Hepatocyte (in vitro differentiated cells): Measurements from ENCODE around the gene HOXB6. TPM values are rescaled to one million over a fixed set of nuclear protein-coding genes. Genes with fewer than 3 reads are reported as not detected.

Experiments used
- DNase-seq: peaks from one replicate; pipeline ENCODE4 v3.0.0-alpha.2; 2016; ENCODE audit warnings: low spot score
- H2AFZ ChIP-seq: fragments of 200-600 bp; sonication (generic); 2 replicates; pipeline ENCODE4 v1.6.0; 2016; ENCODE audit warnings: antibody characterized with exemption, mild to moderate bottlenecking
- H3K27ac ChIP-seq: fragments of 200-600 bp; sonication (generic); 2 replicates; pipeline ENCODE4 v1.5.1; 2016; ENCODE audit warnings: mild to moderate bottlenecking
- H3K27me3 ChIP-seq: fragments of 200-600 bp; sonication (generic); 2 replicates; pipeline ENCODE4 v1.6.1; 2016
- H3K36me3 ChIP-seq: fragments of 200-600 bp; sonication (generic); replicated peaks from 2 replicates; pipeline ENCODE4 v1.5.1; 2016; ENCODE audit warnings: low read depth; ENCODE audit not compliant: insufficient read depth
- H3K4me1 ChIP-seq: fragments of 200-600 bp; sonication (generic); 2 replicates; pipeline ENCODE4 v1.5.1; 2016; ENCODE audit warnings: mild to moderate bottlenecking, moderate library complexity; ENCODE audit not compliant: insufficient read depth
- H3K4me2 ChIP-seq: fragments of 200-600 bp; sonication (generic); 2 replicates; pipeline ENCODE4 v1.6.0; 2016
- H3K4me3 ChIP-seq: fragments of 200-600 bp; sonication (generic); 2 replicates; pipeline ENCODE4 v1.5.1; 2016; ENCODE audit warnings: mild to moderate bottlenecking
- H3K79me2 ChIP-seq: fragments of 200-600 bp; sonication (generic); 2 replicates; pipeline ENCODE4 v1.6.0; 2017; ENCODE audit warnings: mild to moderate bottlenecking
- H3K9me2 ChIP-seq: fragments of 200-600 bp; sonication (generic); replicated peaks from 2 replicates; pipeline ENCODE4 v1.6.0; 2017; ENCODE audit warnings: mild to moderate bottlenecking; ENCODE audit not compliant: insufficient read depth
- H3K9me3 ChIP-seq: fragments of 200-600 bp; sonication (generic); 2 replicates; pipeline ENCODE4 v1.5.1; 2016; ENCODE audit warnings: low read depth, mild to moderate bottlenecking
- H4K20me1 ChIP-seq: fragments of 200-600 bp; sonication (generic); 2 replicates; pipeline ENCODE4 v1.6.0; 2016; ENCODE audit warnings: mild to moderate bottlenecking; ENCODE audit not compliant: insufficient read depth, poor library complexity, severe bottlenecking
- EZH2 ChIP-seq: fragments of 200-600 bp; sonication (generic); IDR thresholded peaks from 2 replicates; pipeline ENCODE4 v1.6.1; 2016; ENCODE audit warnings: antibody characterized with exemption, mild to moderate bottlenecking, borderline replicate concordance
- EZH2phosphoT487 ChIP-seq: fragments of 200-600 bp; sonication (generic); IDR thresholded peaks from one replicate; pipeline ENCODE4 v1.6.1; 2018; ENCODE audit warnings: antibody characterized with exemption, mild to moderate bottlenecking, low read depth, moderate library complexity; ENCODE audit not compliant: unreplicated experiment, severe bottlenecking
- WGBS: methylation state at CpG from one replicate; pipeline ENCODE4 v1.1.6; 2016; ENCODE audit warnings: low lambda C conversion rate; ENCODE audit errors: missing lambda C conversion rate; 5-methylcytosine and 5-hydroxymethylcytosine counted together
- polyA plus RNA-seq: library from polyadenylated mRNA; unstranded; fragments of >200 nt; fragmentation: Nextera tagmentation; extraction: Ambion mirVana; gene quantifications from 2 replicates; pipeline ENCODE4 v1.2.1, GENCODE V29; 2016
- total RNA-seq: library from RNA; depleted of rRNA; stranded (reverse); fragments of >200 nt; gene quantifications from 2 replicates; pipeline ENCODE4 v1.2.3, GENCODE V29; 2014
- TF ChIP-seq, protein P1 (sequence below): fragments of 200-600 bp; sonication (generic); IDR thresholded peaks from 2 replicates; pipeline ENCODE4 v1.5.1; 2016; ENCODE audit warnings: antibody characterized with exemption, mild to moderate bottlenecking; ENCODE audit not compliant: poor library complexity

HOXB6 gene
- total and polyA plus RNA-seq, 2 experiments from 2014 or later = 4.8 to 7.7 TPM

DNA sequence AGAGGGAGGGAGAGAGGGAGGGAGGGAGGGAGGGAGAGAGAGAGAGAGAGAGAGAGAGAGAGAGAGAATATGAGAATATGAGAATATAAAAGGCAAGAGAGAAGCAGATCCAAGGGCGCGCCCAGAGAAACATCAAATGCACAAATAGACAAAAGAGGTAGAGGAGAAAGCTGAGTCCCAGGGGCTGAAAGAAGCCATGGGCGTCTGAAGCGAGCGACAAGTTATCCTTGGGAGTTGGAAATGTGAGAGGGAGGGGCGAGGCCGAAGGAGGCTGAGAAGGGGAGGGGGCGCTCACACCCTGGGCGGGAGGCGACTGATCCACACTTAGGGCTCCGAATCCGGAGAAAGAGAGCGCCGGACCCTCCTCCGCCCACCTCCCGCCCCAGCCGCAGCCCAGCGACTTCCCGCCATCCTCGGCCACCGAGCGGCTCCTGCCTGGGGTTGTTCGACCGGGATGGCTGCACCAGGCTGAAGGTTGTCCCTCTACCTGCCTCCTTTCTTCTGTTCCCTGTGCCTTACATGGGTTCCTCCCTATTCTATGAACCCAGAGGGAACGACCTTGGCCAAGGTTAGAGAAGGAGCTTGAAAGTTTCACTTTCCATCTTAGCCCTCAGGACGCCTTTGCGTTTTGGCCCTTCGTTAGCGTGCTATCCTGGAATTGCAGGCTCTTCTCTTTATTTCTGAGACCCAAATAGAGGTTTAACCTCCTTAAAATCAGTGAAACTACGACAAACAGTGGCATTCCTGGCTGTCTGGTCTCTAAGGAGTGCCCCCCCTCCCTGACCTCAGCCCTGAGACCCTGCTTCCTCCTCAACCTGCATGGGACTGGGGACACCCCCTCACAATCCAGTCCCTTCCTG is 42.5 kb upstream of the HOXB6 start:
- H3K27me3 ChIP-seq = peaks cover 85% of the 10 kb centered on the region
- peak overlapping the region; percentile 52 for H2AFZ ChIP-seq
- H3K36me3 ChIP-seq = no peaks in the 10 kb centered on the region
- 3% methylated on average over 12 of the region's 30 CpGs for WGBS
- H3K79me2 ChIP-seq = no peaks in the 10 kb centered on the region
- no peaks in the 10 kb centered on the region for H3K4me1 ChIP-seq
- no peaks in the 10 kb centered on the region for H4K20me1 ChIP-seq
- no peak for DNase-seq
- no peak overlapping the region for H3K27ac ChIP-seq
- H3K4me2 ChIP-seq = peak overlapping the region; percentile 75
- TF ChIP-seq, protein P1, sequence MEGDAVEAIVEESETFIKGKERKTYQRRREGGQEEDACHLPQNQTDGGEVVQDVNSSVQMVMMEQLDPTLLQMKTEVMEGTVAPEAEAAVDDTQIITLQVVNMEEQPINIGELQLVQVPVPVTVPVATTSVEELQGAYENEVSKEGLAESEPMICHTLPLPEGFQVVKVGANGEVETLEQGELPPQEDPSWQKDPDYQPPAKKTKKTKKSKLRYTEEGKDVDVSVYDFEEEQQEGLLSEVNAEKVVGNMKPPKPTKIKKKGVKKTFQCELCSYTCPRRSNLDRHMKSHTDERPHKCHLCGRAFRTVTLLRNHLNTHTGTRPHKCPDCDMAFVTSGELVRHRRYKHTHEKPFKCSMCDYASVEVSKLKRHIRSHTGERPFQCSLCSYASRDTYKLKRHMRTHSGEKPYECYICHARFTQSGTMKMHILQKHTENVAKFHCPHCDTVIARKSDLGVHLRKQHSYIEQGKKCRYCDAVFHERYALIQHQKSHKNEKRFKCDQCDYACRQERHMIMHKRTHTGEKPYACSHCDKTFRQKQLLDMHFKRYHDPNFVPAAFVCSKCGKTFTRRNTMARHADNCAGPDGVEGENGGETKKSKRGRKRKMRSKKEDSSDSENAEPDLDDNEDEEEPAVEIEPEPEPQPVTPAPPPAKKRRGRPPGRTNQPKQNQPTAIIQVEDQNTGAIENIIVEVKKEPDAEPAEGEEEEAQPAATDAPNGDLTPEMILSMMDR = no peak
- TF ChIP-seq EZH2phosphoT487 (peak; percentile 17), EZH2 (peak; percentile 44)
- H3K4me3 ChIP-seq = peak overlapping the region; percentile 18
- no peaks in the 10 kb centered on the region for H3K9me3 ChIP-seq
- no peaks in the 10 kb centered on the region for H3K9me2 ChIP-seq

- no peak for DNase-seq
- no peaks in the 10 kb centered on the region for H4K20me1 ChIP-seq
- no peak overlapping the region for H3K27ac ChIP-seq
- no peaks in the 10 kb centered on the region for H3K79me2 ChIP-seq
- peaks cover 89% of the 10 kb centered on the region for H3K27me3 ChIP-seq
- H3K4me3 ChIP-seq = no peak overlapping the region
- 4% methylated on average over 56 of the region's 80 CpGs for WGBS
- H3K4me2 ChIP-seq = peak overlapping the region; percentile 75
- no peaks in the 10 kb centered on the region for H3K9me3 ChIP-seq
- TF ChIP-seq EZH2phosphoT487 = no peak
- peak; percentile 81 for TF ChIP-seq EZH2
- TF ChIP-seq, protein P1 = no peak
- H3K9me2 ChIP-seq = no peaks in the 10 kb centered on the region
- H2AFZ ChIP-seq = no peak overlapping the region
- no peaks in the 10 kb centered on the region for H3K36me3 ChIP-seq
- no peaks in the 10 kb centered on the region for H3K4me1 ChIP-seq
Measured at GRCh38 chr17:48646183-48647102, 41.7 kb upstream of the HOXB6 start.

DNA sequence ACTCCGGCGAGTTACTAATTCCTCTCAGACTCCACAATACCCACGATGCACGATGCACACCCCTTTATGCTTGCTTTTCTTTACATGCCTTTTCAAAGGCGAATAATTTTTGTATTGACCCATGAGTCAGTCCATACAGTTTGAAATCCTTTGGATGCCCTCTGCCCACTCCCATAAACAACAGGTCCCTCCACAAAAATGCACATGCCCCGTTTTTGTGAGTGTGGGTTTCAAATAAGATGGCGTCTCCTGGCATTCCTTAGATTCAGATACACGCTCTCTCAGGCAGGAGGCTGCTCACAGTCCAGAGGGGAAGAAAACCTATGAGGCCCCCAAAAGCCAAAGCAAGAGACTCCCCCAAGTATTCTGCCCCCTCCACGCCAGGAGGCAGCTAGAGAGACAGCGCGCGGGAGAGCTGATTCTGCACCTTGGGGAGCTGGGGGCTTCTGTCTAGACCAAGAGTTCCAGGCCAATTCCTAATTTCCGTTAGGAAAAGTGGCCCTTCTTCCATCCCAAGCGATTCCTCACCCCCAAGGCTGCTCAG is 40.9 kb upstream of the HOXB6 start:
- TF ChIP-seq, protein P1 = no peak
- TF ChIP-seq EZH2 (no peak), EZH2phosphoT487 (no peak)
- WGBS = 23% methylated on average over 14 of the region's 14 CpGs
- H3K4me3 ChIP-seq = no peak overlapping the region
- no peaks in the 10 kb centered on the region for H3K9me3 ChIP-seq
- no peaks in the 10 kb centered on the region for H3K4me1 ChIP-seq
- peak overlapping the region; percentile 75 for H3K4me2 ChIP-seq
- H3K79me2 ChIP-seq = no peaks in the 10 kb centered on the region
- no peak for DNase-seq
- no peaks in the 10 kb centered on the region for H3K36me3 ChIP-seq
- no peaks in the 10 kb centered on the region for H4K20me1 ChIP-seq
- no peak overlapping the region for H2AFZ ChIP-seq
- H3K9me2 ChIP-seq = no peaks in the 10 kb centered on the region
- peaks cover 96% of the 10 kb centered on the region for H3K27me3 ChIP-seq
- no peak overlapping the region for H3K27ac ChIP-seq
